ENCODE results near the gene PARN. TPM values are rescaled to one million over a fixed set of nuclear protein-coding genes. Genes with fewer than 3 reads are reported as not detected.
"Not testable (repeated sequence)": the region's sequence is repeated elsewhere in the genome, so short reads cannot be mapped to it uniquely, and the experiment has no call there.

Gene PARN
- total and polyA plus RNA-seq, 2 donors = 20.4 to 24.8 TPM

- no peak overlapping the region for H3K27ac ChIP-seq (ENCODE audit: low read depth in 1 of 2, low read length in 1 of 2)
- 85% methylated on average over 6 of the region's 6 CpGs for WGBS
- no peak overlapping the region for H3K4me3 ChIP-seq (ENCODE audit: low read length in 2 of 2)
- no peaks in the 10 kb centered on the region for H3K9me3 ChIP-seq (ENCODE audit: control insufficient read depth in 2 of 2, insufficient read depth in 1 of 2, low read length in 1 of 2)
- no peaks in the 10 kb centered on the region for H3K4me1 ChIP-seq (ENCODE audit: control insufficient read depth in 2 of 2, insufficient read depth in 2 of 2, low read length in 2 of 2)
- no peaks in the 10 kb centered on the region for H3K27me3 ChIP-seq (ENCODE audit: control insufficient read depth in 2 of 2, insufficient read depth in 1 of 2, low read length in 1 of 2)
- H3K36me3 ChIP-seq (ENCODE audit: control insufficient read depth in 2 of 2, insufficient read depth in 2 of 2, low read length in 1 of 2) = peaks cover 45 to 55% of the 10 kb centered on the region in 2 donors
- peak in 4 of 9 donors; percentile 2 to 33 (median 6) for DNase-seq (ENCODE audit: low read depth in 6 of 9, low spot score in 9 of 9)
Measured at GRCh38 chr16:14602443-14602963, 27.6 kb downstream of the PARN start.

GRCh38 chr16:14600164-14600563 is 29.9 kb downstream of the PARN start:
- H3K9me3 ChIP-seq (ENCODE audit: control insufficient read depth in 2 of 2, insufficient read depth in 1 of 2, low read length in 1 of 2) = no peaks in the 10 kb centered on the region
- no peaks in the 10 kb centered on the region for H3K4me1 ChIP-seq (ENCODE audit: control insufficient read depth in 2 of 2, insufficient read depth in 2 of 2, low read length in 2 of 2)
- H3K27ac ChIP-seq (ENCODE audit: low read depth in 1 of 2, low read length in 1 of 2) = no peak overlapping the region
- H3K27me3 ChIP-seq (ENCODE audit: control insufficient read depth in 2 of 2, insufficient read depth in 1 of 2, low read length in 1 of 2) = no peaks in the 10 kb centered on the region
- H3K36me3 ChIP-seq (ENCODE audit: control insufficient read depth in 2 of 2, insufficient read depth in 2 of 2, low read length in 1 of 2) = peaks cover 34 to 54% of the 10 kb centered on the region in 2 donors
- WGBS = 93% methylated on average over 2 of the region's 2 CpGs
- DNase-seq (ENCODE audit: low read depth in 6 of 9, low spot score in 9 of 9) = peak in 5 of 9 donors; percentile 0 to 29 (median 5)
- no peak overlapping the region for H3K4me3 ChIP-seq (ENCODE audit: low read length in 2 of 2)

- no peak for DNase-seq (ENCODE audit: low read depth in 6 of 9, low spot score in 9 of 9)
- H3K9me3 ChIP-seq (ENCODE audit: control insufficient read depth in 2 of 2, insufficient read depth in 1 of 2, low read length in 1 of 2) = no peaks in the 10 kb centered on the region
- H3K4me3 ChIP-seq (ENCODE audit: low read length in 2 of 2) = no peak overlapping the region
- no peaks in the 10 kb centered on the region for H3K4me1 ChIP-seq (ENCODE audit: control insufficient read depth in 2 of 2, insufficient read depth in 2 of 2, low read length in 2 of 2)
- H3K36me3 ChIP-seq (ENCODE audit: control insufficient read depth in 2 of 2, insufficient read depth in 2 of 2, low read length in 1 of 2) = peaks cover 52 to 64% of the 10 kb centered on the region in 2 donors
- H3K27me3 ChIP-seq (ENCODE audit: control insufficient read depth in 2 of 2, insufficient read depth in 1 of 2, low read length in 1 of 2) = no peaks in the 10 kb centered on the region
- no peak overlapping the region for H3K27ac ChIP-seq (ENCODE audit: low read depth in 1 of 2, low read length in 1 of 2)
- WGBS = 98% methylated on average over 3 of the region's 3 CpGs
Measured at GRCh38 chr16:14586637-14587305, 43.3 kb downstream of the PARN start.

GRCh38 chr16:14585287-14585686 is 44.8 kb downstream of the PARN start:
- Histone ChIP-seq H3K9me3 (ENCODE audit: control insufficient read depth in 2 of 2, insufficient read depth in 1 of 2, low read length in 1 of 2) (no peaks in the 10 kb centered on the region), H3K36me3 (ENCODE audit: control insufficient read depth in 2 of 2, insufficient read depth in 2 of 2, low read length in 1 of 2) (peaks cover 48 to 68% of the 10 kb centered on the region in 2 donors), H3K4me3 (ENCODE audit: low read length in 2 of 2) (no peak overlapping the region), H3K4me1 (ENCODE audit: control insufficient read depth in 2 of 2, insufficient read depth in 2 of 2, low read length in 2 of 2) (no peaks in the 10 kb centered on the region), H3K27ac (ENCODE audit: low read depth in 1 of 2, low read length in 1 of 2) (no peak overlapping the region), H3K27me3 (ENCODE audit: control insufficient read depth in 2 of 2, insufficient read depth in 1 of 2, low read length in 1 of 2) (no peaks in the 10 kb centered on the region)
- WGBS = 97% methylated on average over 3 of the region's 3 CpGs
- DNase-seq (ENCODE audit: low read depth in 6 of 9, low spot score in 9 of 9) = no peak

GRCh38 chr16:14580926-14581325 is 49.1 kb downstream of the PARN start:
- not testable (repeated sequence) for H3K9me3 ChIP-seq (ENCODE audit: control insufficient read depth in 2 of 2, insufficient read depth in 1 of 2, low read length in 1 of 2); H3K27ac ChIP-seq (ENCODE audit: low read depth in 1 of 2, low read length in 1 of 2); H3K4me3 ChIP-seq (ENCODE audit: low read length in 2 of 2); H3K4me1 ChIP-seq (ENCODE audit: control insufficient read depth in 2 of 2, insufficient read depth in 2 of 2, low read length in 2 of 2); H3K27me3 ChIP-seq (ENCODE audit: control insufficient read depth in 2 of 2, insufficient read depth in 1 of 2, low read length in 1 of 2); DNase-seq (ENCODE audit: low read depth in 6 of 9, low spot score in 9 of 9)
- H3K36me3 ChIP-seq (ENCODE audit: control insufficient read depth in 2 of 2, insufficient read depth in 2 of 2, low read length in 1 of 2) = peaks cover 42 to 66% of the 10 kb centered on the region in 2 donors
- 97% methylated on average over 3 of the region's 3 CpGs for WGBS

- Histone ChIP-seq H3K27me3 (ENCODE audit: control insufficient read depth in 2 of 2, insufficient read depth in 1 of 2, low read length in 1 of 2) (no peaks in the 10 kb centered on the region), H3K9me3 (ENCODE audit: control insufficient read depth in 2 of 2, insufficient read depth in 1 of 2, low read length in 1 of 2) (peaks cover 4 to 5% of the 10 kb centered on the region in 2 donors), H3K4me3 (ENCODE audit: low read length in 2 of 2) (no peak overlapping the region), H3K36me3 (ENCODE audit: control insufficient read depth in 2 of 2, insufficient read depth in 2 of 2, low read length in 1 of 2) (peaks cover 47 to 60% of the 10 kb centered on the region in 2 donors), H3K27ac (ENCODE audit: low read depth in 1 of 2, low read length in 1 of 2) (no peak overlapping the region), H3K4me1 (ENCODE audit: control insufficient read depth in 2 of 2, insufficient read depth in 2 of 2, low read length in 2 of 2) (no peaks in the 10 kb centered on the region)
- DNase-seq (ENCODE audit: low read depth in 6 of 9, low spot score in 9 of 9) = no peak
- over 99% methylated on average over 2 of the region's 2 CpGs for WGBS
Measured at GRCh38 chr16:14579266-14579665, 50.8 kb downstream of the PARN start.

GRCh38 chr16:14576532-14576931 is 53.5 kb downstream of the PARN start:
- peaks cover 37 to 41% of the 10 kb centered on the region in 2 donors for H3K36me3 ChIP-seq (ENCODE audit: control insufficient read depth in 2 of 2, insufficient read depth in 2 of 2, low read length in 1 of 2)
- no peaks in the 10 kb centered on the region for H3K27me3 ChIP-seq (ENCODE audit: control insufficient read depth in 2 of 2, insufficient read depth in 1 of 2, low read length in 1 of 2)
- no peak overlapping the region for H3K4me3 ChIP-seq (ENCODE audit: low read length in 2 of 2)
- WGBS = 98% methylated on average over 1 of the region's 1 CpG
- DNase-seq (ENCODE audit: low read depth in 6 of 9, low spot score in 9 of 9) = no peak
- peaks cover 4 to 5% of the 10 kb centered on the region in 2 donors for H3K9me3 ChIP-seq (ENCODE audit: control insufficient read depth in 2 of 2, insufficient read depth in 1 of 2, low read length in 1 of 2)
- H3K4me1 ChIP-seq (ENCODE audit: control insufficient read depth in 2 of 2, insufficient read depth in 2 of 2, low read length in 2 of 2) = no peaks in the 10 kb centered on the region
- no peak overlapping the region for H3K27ac ChIP-seq (ENCODE audit: low read depth in 1 of 2, low read length in 1 of 2)

GRCh38 chr16:14576069-14576468 is 54.0 kb downstream of the PARN start:
- Histone ChIP-seq H3K36me3 (ENCODE audit: control insufficient read depth in 2 of 2, insufficient read depth in 2 of 2, low read length in 1 of 2) (peaks cover 33 to 38% of the 10 kb centered on the region in 2 donors), H3K4me1 (ENCODE audit: control insufficient read depth in 2 of 2, insufficient read depth in 2 of 2, low read length in 2 of 2) (no peaks in the 10 kb centered on the region), H3K4me3 (ENCODE audit: low read length in 2 of 2) (no peak overlapping the region), H3K27me3 (ENCODE audit: control insufficient read depth in 2 of 2, insufficient read depth in 1 of 2, low read length in 1 of 2) (no peaks in the 10 kb centered on the region), H3K9me3 (ENCODE audit: control insufficient read depth in 2 of 2, insufficient read depth in 1 of 2, low read length in 1 of 2) (peaks cover 4 to 5% of the 10 kb centered on the region in 2 donors), H3K27ac (ENCODE audit: low read depth in 1 of 2, low read length in 1 of 2) (no peak overlapping the region)
- no peak for DNase-seq (ENCODE audit: low read depth in 6 of 9, low spot score in 9 of 9)
- WGBS = over 99% methylated on average over 3 of the region's 3 CpGs

GRCh38 chr16:14574698-14575415 is 55.2 kb downstream of the PARN start:
- H3K9me3 ChIP-seq (ENCODE audit: control insufficient read depth in 2 of 2, insufficient read depth in 1 of 2, low read length in 1 of 2); DNase-seq (ENCODE audit: low read depth in 6 of 9, low spot score in 9 of 9); H3K27me3 ChIP-seq (ENCODE audit: control insufficient read depth in 2 of 2, insufficient read depth in 1 of 2, low read length in 1 of 2); H3K4me3 ChIP-seq (ENCODE audit: low read length in 2 of 2); H3K27ac ChIP-seq (ENCODE audit: low read depth in 1 of 2, low read length in 1 of 2); H3K4me1 ChIP-seq (ENCODE audit: control insufficient read depth in 2 of 2, insufficient read depth in 2 of 2, low read length in 2 of 2): not testable (repeated sequence)
- WGBS = 98% methylated on average over 4 of the region's 4 CpGs
- peaks cover 28 to 32% of the 10 kb centered on the region in 2 donors for H3K36me3 ChIP-seq (ENCODE audit: control insufficient read depth in 2 of 2, insufficient read depth in 2 of 2, low read length in 1 of 2)
